ENCODE measurements around the gene SRGAP3.

DNA sequence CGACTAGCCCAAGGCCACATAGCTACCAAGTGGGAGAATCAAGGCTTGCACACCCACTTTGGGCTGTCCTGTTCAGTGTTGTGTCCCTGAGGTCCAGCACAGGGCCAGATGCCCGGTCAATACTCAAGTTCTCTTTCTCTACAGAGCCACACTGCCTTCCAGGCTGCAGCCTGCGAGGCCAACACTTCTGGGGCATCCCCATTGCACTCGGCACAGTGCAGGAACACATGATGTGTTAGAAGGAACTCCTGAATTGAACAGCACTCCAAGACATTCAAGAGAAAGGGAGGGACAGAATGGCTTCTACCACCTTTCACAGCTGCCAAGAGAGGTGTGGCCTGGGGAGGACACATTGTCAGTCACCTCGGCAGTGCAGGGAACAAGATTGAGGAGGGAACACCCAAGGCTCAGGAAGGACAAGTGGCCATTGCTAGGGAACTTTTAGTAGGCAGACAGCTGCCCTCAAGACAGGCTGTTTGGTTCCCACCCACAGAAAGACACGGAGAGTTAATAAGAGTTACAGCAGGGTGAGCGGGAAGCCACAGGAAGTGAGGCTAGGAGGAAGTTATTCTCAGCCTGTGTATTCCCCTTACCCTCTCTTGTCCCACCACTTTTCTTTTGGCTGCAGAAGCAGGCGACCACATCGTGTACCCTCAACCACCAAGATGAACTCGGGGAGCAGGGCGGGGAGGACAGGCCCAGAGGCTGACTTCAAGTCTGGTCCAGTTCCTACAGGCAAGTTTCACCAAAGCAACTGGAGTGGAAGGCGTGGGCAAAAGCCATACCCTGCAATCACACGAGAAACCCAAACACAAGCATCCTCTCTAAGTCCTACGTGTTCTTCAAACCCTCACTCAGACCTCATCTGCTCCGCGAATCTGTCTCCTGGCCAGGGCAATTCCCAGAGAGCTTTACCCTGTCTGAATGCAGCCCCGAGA, 69.4 kb downstream of the SRGAP3 start:
- TF ChIP-seq, protein P1, sequence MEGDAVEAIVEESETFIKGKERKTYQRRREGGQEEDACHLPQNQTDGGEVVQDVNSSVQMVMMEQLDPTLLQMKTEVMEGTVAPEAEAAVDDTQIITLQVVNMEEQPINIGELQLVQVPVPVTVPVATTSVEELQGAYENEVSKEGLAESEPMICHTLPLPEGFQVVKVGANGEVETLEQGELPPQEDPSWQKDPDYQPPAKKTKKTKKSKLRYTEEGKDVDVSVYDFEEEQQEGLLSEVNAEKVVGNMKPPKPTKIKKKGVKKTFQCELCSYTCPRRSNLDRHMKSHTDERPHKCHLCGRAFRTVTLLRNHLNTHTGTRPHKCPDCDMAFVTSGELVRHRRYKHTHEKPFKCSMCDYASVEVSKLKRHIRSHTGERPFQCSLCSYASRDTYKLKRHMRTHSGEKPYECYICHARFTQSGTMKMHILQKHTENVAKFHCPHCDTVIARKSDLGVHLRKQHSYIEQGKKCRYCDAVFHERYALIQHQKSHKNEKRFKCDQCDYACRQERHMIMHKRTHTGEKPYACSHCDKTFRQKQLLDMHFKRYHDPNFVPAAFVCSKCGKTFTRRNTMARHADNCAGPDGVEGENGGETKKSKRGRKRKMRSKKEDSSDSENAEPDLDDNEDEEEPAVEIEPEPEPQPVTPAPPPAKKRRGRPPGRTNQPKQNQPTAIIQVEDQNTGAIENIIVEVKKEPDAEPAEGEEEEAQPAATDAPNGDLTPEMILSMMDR (conservative IDR thresholded peaks at IDR 0.05; ENCODE audit: low read length) = no peak
- TF ChIP-seq EZH2phosphoT487 (IDR thresholded peaks at IDR 0.05; ENCODE audit: borderline replicate concordance) = no peak

All from Loucy (cell line).